DND-41 (cell line): ENCODE data around the gene LDHAL6B.

ENCODE experiments used
- ATAC-seq: fragments of 200-7000 bp; cut with Tn5 transposase; 3 replicates; pipeline ENCODE4 v1.9.1; 2021; ENCODE audit warnings: low read depth; ENCODE audit not compliant: insufficient read depth
- DNase-seq: peaks from one replicate; pipeline ENCODE4 v3.0.0-alpha.2; 2020
- H2AFZ ChIP-seq: 2 replicates; pipeline ENCODE4 v1.6.0; 2012; ENCODE audit warnings: low read depth, low read length
- H3K27ac ChIP-seq: 2 replicates; pipeline ENCODE4 v1.5.1; 2012; ENCODE audit warnings: low read length, inconsistent platforms
- H3K27me3 ChIP-seq: fragments of 200-600 bp; sonication (generic); 2 replicates; pipeline ENCODE4 v1.6.0; 2012; ENCODE audit warnings: low read length, mild to moderate bottlenecking, inconsistent platforms; ENCODE audit not compliant: insufficient read depth, poor library complexity
- H3K36me3 ChIP-seq: 2 replicates; pipeline ENCODE4 v1.5.1; 2012; ENCODE audit warnings: low read length, inconsistent platforms; ENCODE audit not compliant: insufficient read depth
- H3K4me1 ChIP-seq: 2 replicates; pipeline ENCODE4 v1.5.1; 2012; ENCODE audit warnings: mild to moderate bottlenecking, low read length; ENCODE audit not compliant: insufficient read depth
- H3K4me2 ChIP-seq: 2 replicates; pipeline ENCODE4 v1.6.0; 2012; ENCODE audit warnings: mild to moderate bottlenecking, moderate library complexity, low read length, inconsistent platforms; ENCODE audit not compliant: insufficient read depth
- H3K4me3 ChIP-seq, 2 experiments: fragments of 200-600 bp in 1 of 2; shearing (Covaris generic) in 1 of 2; 2 replicates each; pipeline ENCODE4 v1.5.1; 2012 to 2016; ENCODE audit warnings: inconsistent platforms in 2 of 2, low read length in 2 of 2, mild to moderate bottlenecking in 2 of 2, low read depth in 1 of 2, moderate library complexity in 1 of 2
- H3K79me2 ChIP-seq: 2 replicates; pipeline ENCODE4 v1.6.0; 2012; ENCODE audit warnings: low read length, inconsistent platforms; ENCODE audit not compliant: insufficient read depth
- H3K9ac ChIP-seq: 2 replicates; pipeline ENCODE4 v1.6.0; 2012; ENCODE audit warnings: low read depth, mild to moderate bottlenecking, inconsistent platforms, low read length, moderate library complexity
- H3K9me3 ChIP-seq: 2 replicates; pipeline ENCODE4 v1.5.1; 2012; ENCODE audit warnings: low read length, moderate library complexity, mild to moderate bottlenecking, inconsistent platforms; ENCODE audit not compliant: insufficient read depth, severe bottlenecking
- H4K20me1 ChIP-seq: 2 replicates; pipeline ENCODE4 v1.6.0; 2012; ENCODE audit warnings: low read length; ENCODE audit not compliant: insufficient read depth
- EZH2 ChIP-seq: IDR thresholded peaks from 3 replicates; pipeline ENCODE4 v1.6.1; 2012; ENCODE audit warnings: borderline replicate concordance, low read depth, mild to moderate bottlenecking, moderate library complexity, low read length, inconsistent platforms; ENCODE audit not compliant: severe bottlenecking
- TF ChIP-seq, protein P1 (sequence below): IDR thresholded peaks from 2 replicates; pipeline ENCODE4 v1.5.1; 2012; ENCODE audit warnings: borderline replicate concordance, low read length, moderate library complexity, mild to moderate bottlenecking; ENCODE audit not compliant: poor library complexity, severe bottlenecking; ENCODE audit errors: extremely low read depth

The LDHAL6B gene

DNA sequence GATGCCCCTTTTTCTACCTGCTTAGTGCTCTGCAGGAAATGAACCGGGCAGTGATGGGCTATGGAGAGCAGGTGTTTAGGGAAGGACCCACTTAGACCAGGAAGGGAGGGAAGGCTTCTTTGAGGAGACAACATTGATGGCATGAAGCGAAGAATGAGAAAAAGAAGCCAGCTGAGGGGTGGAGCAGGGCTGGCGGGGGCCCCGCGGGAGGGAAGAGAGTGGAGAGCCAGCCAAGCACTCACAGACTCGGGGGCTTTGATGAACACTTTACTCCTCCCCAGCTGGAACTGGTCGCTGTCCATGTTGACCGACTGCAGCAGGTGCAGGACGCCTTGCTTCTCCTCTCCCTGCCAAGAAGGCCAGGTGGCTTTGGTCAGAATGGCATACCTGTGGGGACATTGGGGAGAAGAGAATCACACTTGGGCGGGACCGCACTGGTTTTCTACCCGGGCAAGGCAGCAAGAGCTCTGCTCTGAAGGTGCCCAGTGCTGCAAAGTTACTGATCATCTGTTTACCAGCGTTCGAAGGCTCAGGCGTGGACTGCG is 28.4 kb upstream of the LDHAL6B start:
- no peak for DNase-seq
- H3K36me3 ChIP-seq: no peaks in the 10 kb centered on the region

DNA sequence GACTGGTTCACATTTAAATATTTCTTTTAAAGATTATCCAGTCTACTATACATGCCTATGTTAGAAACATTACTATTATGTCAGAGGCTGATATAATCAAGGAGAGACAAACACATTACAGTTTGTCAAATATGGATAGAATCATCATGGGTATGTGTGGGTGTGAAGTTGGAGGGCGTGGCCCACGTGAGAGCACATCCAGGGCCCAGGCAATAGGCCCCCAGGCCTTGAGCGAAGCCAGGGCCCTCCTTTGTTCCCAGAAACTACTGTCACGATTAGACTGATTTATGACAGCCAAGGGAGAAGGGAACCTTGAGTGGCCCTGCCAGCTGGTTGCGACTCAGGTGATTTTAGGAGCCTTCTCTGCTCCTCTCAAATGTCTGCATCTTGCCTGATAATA is 26.9 kb upstream of the LDHAL6B start:
- H4K20me1 ChIP-seq: no peaks in the 10 kb centered on the region
- H3K4me3 ChIP-seq: no peak overlapping the region
- H3K9ac ChIP-seq: no peak overlapping the region
- no peaks in the 10 kb centered on the region for H3K36me3 ChIP-seq
- H3K4me2 ChIP-seq: no peak overlapping the region
- ATAC-seq (no peak), DNase-seq (no peak)
- H3K9me3 ChIP-seq: peaks cover 7% of the 10 kb centered on the region
- H2AFZ ChIP-seq: no peak overlapping the region
- H3K79me2 ChIP-seq: no peaks in the 10 kb centered on the region
- H3K27me3 ChIP-seq: no peaks in the 10 kb centered on the region
- H3K27ac ChIP-seq: no peak overlapping the region
- H3K4me1 ChIP-seq: no peaks in the 10 kb centered on the region
- TF ChIP-seq EZH2: no peak
- TF ChIP-seq, protein P1, sequence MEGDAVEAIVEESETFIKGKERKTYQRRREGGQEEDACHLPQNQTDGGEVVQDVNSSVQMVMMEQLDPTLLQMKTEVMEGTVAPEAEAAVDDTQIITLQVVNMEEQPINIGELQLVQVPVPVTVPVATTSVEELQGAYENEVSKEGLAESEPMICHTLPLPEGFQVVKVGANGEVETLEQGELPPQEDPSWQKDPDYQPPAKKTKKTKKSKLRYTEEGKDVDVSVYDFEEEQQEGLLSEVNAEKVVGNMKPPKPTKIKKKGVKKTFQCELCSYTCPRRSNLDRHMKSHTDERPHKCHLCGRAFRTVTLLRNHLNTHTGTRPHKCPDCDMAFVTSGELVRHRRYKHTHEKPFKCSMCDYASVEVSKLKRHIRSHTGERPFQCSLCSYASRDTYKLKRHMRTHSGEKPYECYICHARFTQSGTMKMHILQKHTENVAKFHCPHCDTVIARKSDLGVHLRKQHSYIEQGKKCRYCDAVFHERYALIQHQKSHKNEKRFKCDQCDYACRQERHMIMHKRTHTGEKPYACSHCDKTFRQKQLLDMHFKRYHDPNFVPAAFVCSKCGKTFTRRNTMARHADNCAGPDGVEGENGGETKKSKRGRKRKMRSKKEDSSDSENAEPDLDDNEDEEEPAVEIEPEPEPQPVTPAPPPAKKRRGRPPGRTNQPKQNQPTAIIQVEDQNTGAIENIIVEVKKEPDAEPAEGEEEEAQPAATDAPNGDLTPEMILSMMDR: no peak

More for the DNA sequence above, 28.4 kb upstream of the LDHAL6B start:
- Histone ChIP-seq H3K4me1 (no peaks in the 10 kb centered on the region), H3K9me3 (peaks cover 7% of the 10 kb centered on the region), H3K4me2 (no peak overlapping the region), H4K20me1 (no peaks in the 10 kb centered on the region), H3K27me3 (no peaks in the 10 kb centered on the region), H2AFZ (no peak overlapping the region), H3K4me3 (no peak overlapping the region), H3K79me2 (no peaks in the 10 kb centered on the region), H3K27ac (no peak overlapping the region), H3K9ac (no peak overlapping the region)
- ATAC-seq: no peak
- TF ChIP-seq, protein P1: no peak
- TF ChIP-seq EZH2: no peak

DNA sequence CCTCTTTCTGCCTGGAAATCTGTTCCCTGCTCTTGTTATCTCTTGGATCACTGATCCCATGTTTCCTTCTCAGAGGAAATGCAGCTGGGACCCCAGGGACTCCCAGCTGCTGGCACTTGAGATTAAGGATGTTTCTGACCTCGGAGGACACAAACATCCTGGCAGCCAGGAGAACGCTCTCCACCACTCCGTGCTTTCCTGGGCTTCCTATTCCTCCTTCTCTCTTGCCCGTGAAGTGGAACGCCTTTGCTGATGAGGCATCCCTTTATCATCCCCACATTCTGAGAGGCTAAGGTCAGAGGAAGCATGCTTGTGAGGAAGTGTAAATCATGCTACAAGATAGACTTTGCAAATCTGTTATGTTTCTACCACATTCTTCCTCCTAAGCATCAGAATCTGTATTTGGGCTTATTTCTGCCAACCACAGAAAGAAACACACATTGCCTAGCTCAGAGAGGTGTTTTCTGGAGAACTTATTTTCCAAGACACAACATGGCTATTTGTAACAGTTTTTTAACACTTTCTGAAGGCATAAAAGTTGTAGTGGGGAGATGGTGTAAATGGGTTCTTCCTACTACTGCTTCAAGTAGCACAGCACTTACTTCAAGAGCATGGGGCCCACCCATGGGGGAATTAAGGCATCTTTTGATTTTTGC is 25.6 kb upstream of the LDHAL6B start:
- no peaks in the 10 kb centered on the region for H3K4me1 ChIP-seq
- H3K4me3 ChIP-seq: no peak overlapping the region
- ATAC-seq: no peak
- H3K4me2 ChIP-seq: no peak overlapping the region
- TF ChIP-seq, protein P1: no peak
- TF ChIP-seq EZH2: no peak
- H4K20me1 ChIP-seq: no peaks in the 10 kb centered on the region
- H3K79me2 ChIP-seq: no peaks in the 10 kb centered on the region
- DNase-seq: no peak
- H3K27me3 ChIP-seq: peaks cover 3% of the 10 kb centered on the region
- no peak overlapping the region for H3K9ac ChIP-seq
- no peaks in the 10 kb centered on the region for H3K36me3 ChIP-seq
- H3K27ac ChIP-seq: no peak overlapping the region
- no peak overlapping the region for H2AFZ ChIP-seq
- H3K9me3 ChIP-seq: peaks cover 7% of the 10 kb centered on the region
